ENCODE data around the gene MTMR11. TPM values are rescaled to one million over a fixed set of nuclear protein-coding genes. Genes with fewer than 3 reads are reported as not detected.

The MTMR11 gene
- total RNA-seq, 1 experiment from 2014 or later: 10.5 TPM

DNA sequence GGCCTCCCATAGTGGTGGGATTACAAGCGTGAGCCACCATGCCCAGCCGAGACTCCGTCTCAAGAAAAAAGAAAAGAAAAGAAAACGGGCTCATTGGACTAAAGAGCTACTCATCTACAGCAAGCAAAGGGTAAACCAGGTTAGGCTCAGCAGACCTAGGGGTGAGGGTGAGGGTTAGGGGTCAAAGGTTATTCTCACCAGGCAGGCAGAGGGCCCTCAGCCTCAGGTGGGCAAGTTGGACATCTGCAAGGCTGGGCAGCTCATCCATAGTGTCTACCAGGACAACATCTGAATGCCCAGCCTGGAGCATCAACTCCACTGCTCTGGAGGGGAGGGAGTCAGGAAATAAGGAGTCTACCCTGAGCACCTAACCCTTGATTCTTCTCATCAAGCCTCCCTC is 3.5 kb downstream of the MTMR11 start:
- intact Hi-C loops (cut with micrococcal nuclease): no loop called here
- DNase-seq (ENCODE audit: low read depth, low spot score) (no peak), ATAC-seq (no peak)
- H3K9me2 ChIP-seq (ENCODE audit: insufficient read depth): no peaks in the 10 kb centered on the region
- H3K4me2 ChIP-seq (ENCODE audit: low read length): no peak overlapping the region
- ChIA-PET CTCF (no interaction called here), RAD21 (ENCODE audit: low non-redundant PET in 1 of 2, low total read pairs in 2 of 2, uncharacterized antibody in 2 of 2, unreplicated experiment in 2 of 2) (no interaction called here), POLR2A (no interaction called here)
- no peaks in the 10 kb centered on the region for H3K36me3 ChIP-seq (ENCODE audit: control insufficient read depth in 1 of 2, insufficient read depth in 2 of 2, low read length in 2 of 2)
- H3K9me3 ChIP-seq (ENCODE audit: control insufficient read depth in 1 of 2, insufficient read depth in 1 of 2, low read depth in 1 of 2, low read length in 2 of 2): no peaks in the 10 kb centered on the region
- H3K9ac ChIP-seq (ENCODE audit: low read length): no peak overlapping the region
- H2AFZ ChIP-seq (ENCODE audit: low read depth, low read length, poor library complexity, severe bottlenecking): no peak overlapping the region
- no TSS peak for BruUV-seq (replicated peaks)
- TF ChIP-seq CBX3 (IDR thresholded peaks at IDR 0.05; ENCODE audit: low read depth) (no peak), SIN3A (IDR thresholded peaks at IDR 0.05; ENCODE audit: low read depth) (no peak), POLR2A (IDR thresholded peaks at IDR 0.05; ENCODE audit: borderline replicate concordance, extremely low read depth, insufficient read depth, insufficient read length) (no peak), SP1 (IDR thresholded peaks at IDR 0.05; ENCODE audit: low read depth) (no peak), YY1 (IDR thresholded peaks at IDR 0.05; ENCODE audit: extremely low read depth, insufficient replicate concordance, low read depth, low read length) (no peak), ZFX (IDR thresholded peaks at IDR 0.05) (no peak), SRF (IDR thresholded peaks at IDR 0.05; ENCODE audit: low read depth) (no peak), RAD21 (IDR thresholded peaks at IDR 0.05; ENCODE audit: low read depth) (no peak), EZH2phosphoT487 (IDR thresholded peaks at IDR 0.05; ENCODE audit: borderline replicate concordance) (no peak), FOSL1 (IDR thresholded peaks at IDR 0.05; ENCODE audit: low read depth) (no peak)
- TF ChIP-seq, protein P1, sequence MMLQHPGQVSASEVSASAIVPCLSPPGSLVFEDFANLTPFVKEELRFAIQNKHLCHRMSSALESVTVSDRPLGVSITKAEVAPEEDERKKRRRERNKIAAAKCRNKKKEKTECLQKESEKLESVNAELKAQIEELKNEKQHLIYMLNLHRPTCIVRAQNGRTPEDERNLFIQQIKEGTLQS (IDR thresholded peaks at IDR 0.05): no peak
- TF ChIP-seq, protein P2, sequence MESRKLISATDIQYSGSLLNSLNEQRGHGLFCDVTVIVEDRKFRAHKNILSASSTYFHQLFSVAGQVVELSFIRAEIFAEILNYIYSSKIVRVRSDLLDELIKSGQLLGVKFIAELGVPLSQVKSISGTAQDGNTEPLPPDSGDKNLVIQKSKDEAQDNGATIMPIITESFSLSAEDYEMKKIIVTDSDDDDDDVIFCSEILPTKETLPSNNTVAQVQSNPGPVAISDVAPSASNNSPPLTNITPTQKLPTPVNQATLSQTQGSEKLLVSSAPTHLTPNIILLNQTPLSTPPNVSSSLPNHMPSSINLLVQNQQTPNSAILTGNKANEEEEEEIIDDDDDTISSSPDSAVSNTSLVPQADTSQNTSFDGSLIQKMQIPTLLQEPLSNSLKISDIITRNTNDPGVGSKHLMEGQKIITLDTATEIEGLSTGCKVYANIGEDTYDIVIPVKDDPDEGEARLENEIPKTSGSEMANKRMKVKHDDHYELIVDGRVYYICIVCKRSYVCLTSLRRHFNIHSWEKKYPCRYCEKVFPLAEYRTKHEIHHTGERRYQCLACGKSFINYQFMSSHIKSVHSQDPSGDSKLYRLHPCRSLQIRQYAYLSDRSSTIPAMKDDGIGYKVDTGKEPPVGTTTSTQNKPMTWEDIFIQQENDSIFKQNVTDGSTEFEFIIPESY (IDR thresholded peaks at IDR 0.05; ENCODE audit: extremely low read depth, insufficient replicate concordance, low read length): no peak
- TF ChIP-seq, protein P3, sequence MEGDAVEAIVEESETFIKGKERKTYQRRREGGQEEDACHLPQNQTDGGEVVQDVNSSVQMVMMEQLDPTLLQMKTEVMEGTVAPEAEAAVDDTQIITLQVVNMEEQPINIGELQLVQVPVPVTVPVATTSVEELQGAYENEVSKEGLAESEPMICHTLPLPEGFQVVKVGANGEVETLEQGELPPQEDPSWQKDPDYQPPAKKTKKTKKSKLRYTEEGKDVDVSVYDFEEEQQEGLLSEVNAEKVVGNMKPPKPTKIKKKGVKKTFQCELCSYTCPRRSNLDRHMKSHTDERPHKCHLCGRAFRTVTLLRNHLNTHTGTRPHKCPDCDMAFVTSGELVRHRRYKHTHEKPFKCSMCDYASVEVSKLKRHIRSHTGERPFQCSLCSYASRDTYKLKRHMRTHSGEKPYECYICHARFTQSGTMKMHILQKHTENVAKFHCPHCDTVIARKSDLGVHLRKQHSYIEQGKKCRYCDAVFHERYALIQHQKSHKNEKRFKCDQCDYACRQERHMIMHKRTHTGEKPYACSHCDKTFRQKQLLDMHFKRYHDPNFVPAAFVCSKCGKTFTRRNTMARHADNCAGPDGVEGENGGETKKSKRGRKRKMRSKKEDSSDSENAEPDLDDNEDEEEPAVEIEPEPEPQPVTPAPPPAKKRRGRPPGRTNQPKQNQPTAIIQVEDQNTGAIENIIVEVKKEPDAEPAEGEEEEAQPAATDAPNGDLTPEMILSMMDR (IDR thresholded peaks at IDR 0.05 in 2 of 3, conservative IDR thresholded peaks at IDR 0.05 in 1 of 3; ENCODE audit: borderline replicate concordance in 1 of 3, insufficient read depth in 1 of 3, low read depth in 2 of 3, low read length in 2 of 3): no peak
- H3K79me2 ChIP-seq (ENCODE audit: insufficient read depth, low read length): 0 out of 2 replicates have a peak, but pooled peaks cover under 1% of the 10 kb centered on the region
- H4K20me1 ChIP-seq (ENCODE audit: insufficient read depth): no peaks in the 10 kb centered on the region
- H3K27me3 ChIP-seq (ENCODE audit: insufficient read depth, low read length): no peaks in the 10 kb centered on the region
- H3K4me3 ChIP-seq (replicated peaks in 1 of 2; ENCODE audit: low read depth in 1 of 2, low read length in 2 of 2): no peak overlapping the region
- peaks cover 21 to 45% of the 10 kb centered on the region in 2 experiments for H3K4me1 ChIP-seq (ENCODE audit: control insufficient read depth in 1 of 2, insufficient read depth in 2 of 2, low read length in 2 of 2)
- H3K27ac ChIP-seq (ENCODE audit: low read depth, low read length): no peak overlapping the region

All from HCT116 (cell line).